Measurements from ENCODE around the gene TMED3. TPM values are rescaled to one million over a fixed set of nuclear protein-coding genes. Genes with fewer than 3 reads are reported as not detected.

Gene TMED3
- total RNA-seq, 1 donor from 2014 or later = 75.4 TPM

- no peak overlapping the region for H3K27ac ChIP-seq
- H3K4me3 ChIP-seq = no peak overlapping the region
- no peak for DNase-seq (ENCODE audit: extremely low spot score in 2 of 2)
- TF ChIP-seq POLR2AphosphoS5 (IDR thresholded peaks at IDR 0.05; ENCODE audit: insufficient read depth in 1 of 2, low read depth in 1 of 2) (no peak), CTCF (IDR thresholded peaks at IDR 0.05) (no peak), POLR2A (IDR thresholded peaks at IDR 0.05) (no peak)
- intact Hi-C loops (cut with DNase I) = no loop called here
- no peaks in the 10 kb centered on the region for H3K27me3 ChIP-seq
- no peaks in the 10 kb centered on the region for H3K4me1 ChIP-seq
- H3K9me3 ChIP-seq = no peaks in the 10 kb centered on the region
- H3K36me3 ChIP-seq = no peaks in the 10 kb centered on the region
Measured at GRCh38 chr15:79364571-79365240, 53.8 kb downstream of the TMED3 start.

- Histone ChIP-seq H3K4me3 (no peak overlapping the region), H3K27ac (no peak overlapping the region), H3K27me3 (no peaks in the 10 kb centered on the region), H3K4me1 (no peaks in the 10 kb centered on the region), H3K9me3 (no peaks in the 10 kb centered on the region), H3K36me3 (no peaks in the 10 kb centered on the region)
- intact Hi-C loops (cut with DNase I) = no loop called here
- DNase-seq (ENCODE audit: extremely low spot score in 2 of 2) = no peak
- no peak for TF ChIP-seq CTCF (IDR thresholded peaks at IDR 0.05)
Measured at GRCh38 chr15:79365765-79366164, 54.9 kb downstream of the TMED3 start.

- intact Hi-C loops (cut with DNase I) = no loop called here
- Histone ChIP-seq H3K9me3 (no peaks in the 10 kb centered on the region), H3K27ac (no peak overlapping the region), H3K4me3 (no peak overlapping the region), H3K27me3 (no peaks in the 10 kb centered on the region), H3K4me1 (no peaks in the 10 kb centered on the region), H3K36me3 (no peaks in the 10 kb centered on the region)
- no peak for TF ChIP-seq POLR2A (IDR thresholded peaks at IDR 0.05)
- TF ChIP-seq CTCF (IDR thresholded peaks at IDR 0.05) = no peak
- no peak for TF ChIP-seq POLR2AphosphoS5 (IDR thresholded peaks at IDR 0.05; ENCODE audit: insufficient read depth in 1 of 2, low read depth in 1 of 2)
- no peak for DNase-seq (ENCODE audit: extremely low spot score in 2 of 2)
Measured at GRCh38 chr15:79366691-79367090, 55.8 kb downstream of the TMED3 start.

- TF ChIP-seq POLR2A (IDR thresholded peaks at IDR 0.05) (no peak), CTCF (IDR thresholded peaks at IDR 0.05) (no peak), POLR2AphosphoS5 (IDR thresholded peaks at IDR 0.05; ENCODE audit: insufficient read depth in 1 of 2, low read depth in 1 of 2) (no peak)
- Histone ChIP-seq H3K4me3 (no peak overlapping the region), H3K36me3 (no peaks in the 10 kb centered on the region), H3K27me3 (no peaks in the 10 kb centered on the region), H3K9me3 (no peaks in the 10 kb centered on the region), H3K4me1 (no peaks in the 10 kb centered on the region), H3K27ac (no peak overlapping the region)
- DNase-seq (ENCODE audit: extremely low spot score in 2 of 2) = no peak
- intact Hi-C loops (cut with DNase I) = no loop called here
Measured at GRCh38 chr15:79370716-79371115, 59.8 kb downstream of the TMED3 start.

- Histone ChIP-seq H3K4me1 (no peaks in the 10 kb centered on the region), H3K27me3 (no peaks in the 10 kb centered on the region), H3K4me3 (no peak overlapping the region), H3K36me3 (no peaks in the 10 kb centered on the region), H3K9me3 (no peaks in the 10 kb centered on the region), H3K27ac (no peak overlapping the region)
- DNase-seq (ENCODE audit: extremely low spot score in 2 of 2) = no peak
- TF ChIP-seq POLR2A (IDR thresholded peaks at IDR 0.05) = no peak
- no peak for TF ChIP-seq CTCF (IDR thresholded peaks at IDR 0.05)
- no peak for TF ChIP-seq POLR2AphosphoS5 (IDR thresholded peaks at IDR 0.05; ENCODE audit: insufficient read depth in 1 of 2, low read depth in 1 of 2)
- intact Hi-C loops (cut with DNase I) = no loop called here
Measured at GRCh38 chr15:79371591-79371990, 60.7 kb downstream of the TMED3 start.
